Suprapubic skin (tissue), 4 donors: Measurements from ENCODE around the gene TSR1.

ENCODE experiments used
- CTCF ChIP-seq, 2 donors: fragments of 200-600 bp in 1 of 2; fragments of 450-650 bp in 1 of 2; sonication (generic) in 1 of 2; IDR thresholded peaks; one replicate each; pipeline ENCODE4 v1.5.1; 2016 to 2019; ENCODE audit warnings: antibody characterized with exemption in 2 of 2, mild to moderate bottlenecking in 1 of 2, moderate library complexity in 1 of 2
- EP300 ChIP-seq: sonication (generic); formaldehyde crosslinking; IDR thresholded peaks from one replicate; pipeline ENCODE4 v1.6.1; 2017; ENCODE audit warnings: antibody characterized with exemption
- POLR2A ChIP-seq, 2 donors: fragments of 450-650 bp; IDR thresholded peaks; one replicate each; pipeline ENCODE4 v1.6.1; 2017; ENCODE audit warnings: antibody characterized with exemption in 2 of 2, mild to moderate bottlenecking in 2 of 2, moderate library complexity in 2 of 2
- POLR2AphosphoS5 ChIP-seq, 3 donors: sonication (generic); formaldehyde crosslinking; IDR thresholded peaks; one replicate each; pipeline ENCODE4 v1.6.1; 2017; ENCODE audit warnings: antibody characterized with exemption in 3 of 3

GRCh38 chr17:2274414-2274813 is 61.8 kb downstream of the TSR1 start:
- no peak for TF ChIP-seq CTCF (IDR thresholded peaks at IDR 0.05)
- TF ChIP-seq POLR2A (IDR thresholded peaks at IDR 0.05): no peak
- no peak for TF ChIP-seq POLR2AphosphoS5 (IDR thresholded peaks at IDR 0.05)
- no peak for TF ChIP-seq EP300
